ENCODE data around the gene MUC5B.
"Not testable (repeated sequence)": the region's sequence is repeated elsewhere in the genome, so short reads cannot be mapped to it uniquely, and the experiment has no call there.

Gene MUC5B

DNA sequence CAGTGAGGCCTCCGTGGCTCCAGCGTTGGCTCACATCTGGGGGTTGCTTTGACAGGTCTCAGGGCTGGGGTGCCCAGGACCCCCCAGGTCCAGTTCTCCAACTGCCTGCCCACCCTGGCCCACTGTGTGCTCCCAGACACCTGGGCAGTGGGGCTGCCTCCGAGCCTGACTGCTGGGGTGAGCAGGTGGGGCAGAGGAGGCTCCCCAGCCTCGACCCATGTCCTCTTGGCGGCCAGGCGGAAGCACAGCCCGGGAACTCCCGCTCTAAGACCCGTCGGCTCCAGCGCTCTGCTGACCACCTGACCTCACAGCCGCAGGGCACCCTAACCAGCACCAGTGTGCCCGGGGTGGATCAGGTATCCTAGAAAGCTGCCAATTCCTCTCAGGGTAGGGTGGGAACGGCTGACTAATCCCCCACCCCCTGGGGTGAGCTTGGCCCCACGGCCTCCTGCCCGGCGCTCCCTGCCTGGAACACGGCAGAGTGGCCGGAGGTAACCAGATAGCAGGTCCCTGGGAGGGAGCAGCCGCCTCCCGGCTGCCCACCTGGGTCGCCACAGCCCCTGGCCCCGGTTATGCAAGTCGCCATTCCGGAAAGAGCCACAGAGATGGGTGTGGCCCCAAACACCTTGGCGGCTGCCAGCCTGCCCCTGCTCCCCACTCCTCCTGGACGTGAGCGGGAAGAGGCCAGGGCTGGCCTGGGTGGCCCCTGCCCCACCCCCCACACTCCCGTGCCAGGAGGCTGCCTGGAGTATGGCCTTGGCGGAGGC, 19.2 kb upstream of the MUC5B start:
- DNase-seq = no peak

DNA sequence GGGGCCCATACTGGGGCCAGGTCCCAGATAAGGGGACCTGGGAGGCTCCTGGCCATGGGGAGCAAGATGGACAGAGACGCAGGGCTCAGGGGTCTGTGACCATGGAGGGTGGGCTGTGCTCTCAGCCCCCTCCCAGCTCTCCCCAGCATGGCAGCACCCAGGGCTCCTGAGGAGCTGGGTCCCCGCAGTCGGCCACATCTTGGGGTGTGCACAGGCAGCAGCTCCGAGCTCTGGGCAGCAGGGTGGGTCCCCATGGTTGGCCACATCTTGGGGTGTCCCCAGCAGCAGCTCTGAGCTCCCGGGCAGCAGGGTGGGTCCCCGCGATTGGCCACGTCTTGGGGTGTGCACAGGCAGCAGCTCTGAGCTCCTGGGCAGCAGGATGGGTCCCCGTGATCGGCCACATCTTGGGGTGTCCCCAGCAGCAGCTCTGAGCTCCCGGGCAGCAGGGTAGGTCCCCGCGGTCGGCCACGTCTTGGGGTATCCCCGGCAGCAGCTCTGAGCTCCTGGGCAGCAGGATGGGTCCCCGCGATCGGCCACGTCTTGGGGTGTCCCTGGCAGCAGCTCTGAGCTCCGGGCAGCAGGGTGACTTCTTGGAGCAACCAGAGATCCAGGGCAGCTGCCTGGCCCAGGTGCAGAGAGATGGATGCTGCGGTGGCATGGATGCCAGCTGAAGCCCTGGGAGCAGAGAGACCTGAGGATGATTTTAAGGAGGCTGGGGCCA, 18.3 kb upstream of the MUC5B start:
- no peak for DNase-seq

DNA sequence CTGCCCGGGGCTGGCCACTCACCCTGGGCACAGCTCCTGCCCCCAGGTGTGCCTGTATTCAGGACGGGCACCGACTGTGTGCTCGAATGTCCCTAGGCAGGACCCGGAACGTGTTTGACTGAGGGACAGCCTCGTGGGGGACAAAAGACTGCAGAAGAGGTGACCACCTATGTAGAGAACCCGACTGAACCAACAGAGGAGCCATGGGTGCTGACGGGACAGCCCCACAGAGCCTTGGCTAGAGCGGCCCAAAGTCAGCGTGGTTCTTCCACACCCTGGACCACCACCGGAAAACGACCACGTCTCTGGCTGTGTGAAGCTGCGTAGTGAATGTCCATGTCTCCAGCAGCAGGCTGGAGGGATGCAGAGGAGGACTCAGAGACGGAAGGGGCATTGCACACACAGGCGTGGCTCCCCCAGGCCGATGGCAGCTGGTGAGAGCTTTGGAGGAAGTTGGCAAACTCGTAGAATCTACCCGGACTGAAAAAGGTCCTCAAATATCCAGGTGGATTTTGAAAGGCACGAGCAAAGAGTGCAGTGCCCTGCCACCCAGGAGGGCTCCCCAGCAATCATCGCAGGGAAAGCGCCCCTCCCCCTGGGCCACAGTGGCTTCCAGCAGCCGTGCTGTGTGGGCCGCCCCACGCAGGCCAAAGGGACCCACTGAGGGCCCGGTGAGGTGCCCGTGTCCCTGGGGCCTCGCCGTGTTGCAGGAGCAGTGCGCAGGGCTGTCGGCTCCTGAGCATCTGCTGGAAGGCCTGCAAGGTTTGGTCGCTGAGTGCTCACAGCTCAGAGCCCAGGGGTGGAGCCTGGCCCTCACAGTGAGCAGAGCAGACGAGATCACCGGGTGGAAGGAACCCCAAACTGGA, 17.5 kb upstream of the MUC5B start:
- DNase-seq = no peak

DNA sequence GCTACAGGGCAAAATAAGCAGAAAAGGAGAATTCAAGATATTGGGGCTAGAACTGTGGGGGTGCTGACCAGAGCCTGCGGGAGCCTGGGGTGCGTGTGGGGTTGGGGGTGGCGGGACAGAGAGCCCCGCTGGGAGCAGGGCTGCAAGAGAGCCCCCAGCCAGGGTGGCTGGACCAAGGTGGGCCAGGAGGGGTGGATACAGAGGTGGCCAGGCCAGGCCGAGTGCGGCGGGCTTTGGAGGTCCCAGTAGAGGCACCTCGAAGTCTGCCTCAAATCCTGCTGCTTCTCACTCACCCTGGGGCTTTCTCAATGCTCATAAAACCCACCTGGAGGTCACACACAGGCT, 16.9 kb upstream of the MUC5B start:
- DNase-seq = no peak

DNA sequence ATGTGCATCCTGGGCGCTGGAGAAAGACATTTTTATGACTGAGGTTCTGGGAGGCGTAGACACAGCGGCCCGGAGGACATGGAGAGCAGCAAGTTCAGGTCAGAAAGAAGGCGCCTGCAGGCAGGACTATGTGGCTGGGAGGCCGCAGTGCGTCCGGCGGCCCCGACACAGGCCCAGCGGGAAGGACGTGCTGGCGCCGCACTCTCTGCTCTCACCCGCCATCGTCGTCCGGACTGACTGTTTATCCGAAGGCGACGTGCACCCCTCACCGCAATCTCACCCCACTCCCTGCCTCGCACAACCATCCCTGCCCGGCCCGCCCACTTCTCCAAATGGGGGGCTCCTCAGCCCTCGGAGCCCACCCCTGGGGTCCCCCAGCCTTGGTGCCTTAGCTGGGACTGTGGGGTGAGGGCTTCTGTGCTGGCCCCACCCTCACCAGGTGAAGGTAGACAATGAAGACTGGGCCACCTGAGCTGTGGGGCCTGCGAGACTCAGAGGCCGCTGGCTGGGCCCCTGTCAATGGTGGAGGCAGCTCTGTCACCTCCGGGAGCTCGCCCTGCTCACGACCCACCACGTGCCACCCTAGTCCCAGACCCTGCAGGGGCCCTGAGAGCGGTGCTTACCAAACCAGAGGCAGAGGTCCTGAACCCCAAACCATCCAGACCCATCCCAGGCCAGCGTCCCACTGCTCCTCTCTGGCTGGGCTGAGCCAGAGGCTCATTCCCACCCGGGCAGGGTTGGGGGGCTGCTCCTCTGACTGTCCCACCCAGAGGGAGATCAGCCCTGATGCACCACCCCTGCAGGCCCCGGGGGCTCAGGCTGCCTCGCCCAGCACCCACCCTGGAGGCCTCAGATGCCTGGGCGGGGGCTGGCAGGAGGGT, 16.2 kb upstream of the MUC5B start:
- DNase-seq = no peak

DNA sequence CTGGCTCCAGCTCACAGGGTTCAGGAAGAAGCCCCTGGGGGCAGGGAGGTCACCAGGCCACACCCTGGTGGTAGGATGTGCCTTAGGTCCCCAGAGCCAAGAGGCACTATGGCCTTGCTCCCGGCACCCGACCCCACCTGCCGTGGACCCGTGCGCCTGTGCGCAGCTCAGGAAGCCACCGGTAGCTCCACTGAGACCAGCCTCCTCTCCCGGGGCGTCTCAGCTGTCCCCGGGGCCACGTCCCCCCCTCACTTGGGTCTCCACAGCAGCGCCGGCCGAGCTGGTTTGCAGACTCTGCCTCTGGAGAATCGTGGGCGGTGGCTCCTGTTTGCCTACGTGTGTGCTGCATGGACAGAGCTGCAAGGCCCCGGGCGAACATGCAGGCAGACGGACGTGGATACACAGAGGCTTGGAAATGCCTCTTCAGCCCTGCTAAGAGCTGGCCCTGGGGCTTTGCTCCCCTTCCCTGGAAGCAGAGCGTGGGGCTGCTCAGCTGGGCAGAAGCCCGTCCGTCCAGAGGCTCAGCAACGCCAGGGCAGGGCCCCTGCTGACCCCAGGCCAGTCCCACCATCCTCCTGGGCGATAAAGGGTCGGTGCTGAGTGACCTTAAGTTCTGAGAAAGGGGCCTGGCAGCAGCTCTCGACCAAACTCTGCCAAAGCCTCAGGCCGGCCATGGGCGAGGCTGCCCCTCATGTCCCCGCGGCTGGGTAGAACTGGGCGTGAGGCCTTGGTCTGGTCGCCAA, 15.3 kb upstream of the MUC5B start:
- no peak for DNase-seq

DNA sequence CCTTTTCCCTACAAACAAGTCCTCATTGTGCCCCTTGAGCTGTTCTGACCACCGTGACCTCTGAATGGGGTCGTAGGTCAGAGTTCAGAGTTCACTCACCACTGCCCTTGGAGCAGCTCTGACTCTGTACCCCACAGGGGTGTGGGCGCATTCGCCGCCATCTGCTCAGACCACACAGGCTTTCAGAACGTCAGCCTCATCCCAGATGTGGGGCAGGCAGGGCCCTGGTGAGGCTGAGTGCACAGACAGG, 14.8 kb upstream of the MUC5B start:
- DNase-seq = no peak

DNA sequence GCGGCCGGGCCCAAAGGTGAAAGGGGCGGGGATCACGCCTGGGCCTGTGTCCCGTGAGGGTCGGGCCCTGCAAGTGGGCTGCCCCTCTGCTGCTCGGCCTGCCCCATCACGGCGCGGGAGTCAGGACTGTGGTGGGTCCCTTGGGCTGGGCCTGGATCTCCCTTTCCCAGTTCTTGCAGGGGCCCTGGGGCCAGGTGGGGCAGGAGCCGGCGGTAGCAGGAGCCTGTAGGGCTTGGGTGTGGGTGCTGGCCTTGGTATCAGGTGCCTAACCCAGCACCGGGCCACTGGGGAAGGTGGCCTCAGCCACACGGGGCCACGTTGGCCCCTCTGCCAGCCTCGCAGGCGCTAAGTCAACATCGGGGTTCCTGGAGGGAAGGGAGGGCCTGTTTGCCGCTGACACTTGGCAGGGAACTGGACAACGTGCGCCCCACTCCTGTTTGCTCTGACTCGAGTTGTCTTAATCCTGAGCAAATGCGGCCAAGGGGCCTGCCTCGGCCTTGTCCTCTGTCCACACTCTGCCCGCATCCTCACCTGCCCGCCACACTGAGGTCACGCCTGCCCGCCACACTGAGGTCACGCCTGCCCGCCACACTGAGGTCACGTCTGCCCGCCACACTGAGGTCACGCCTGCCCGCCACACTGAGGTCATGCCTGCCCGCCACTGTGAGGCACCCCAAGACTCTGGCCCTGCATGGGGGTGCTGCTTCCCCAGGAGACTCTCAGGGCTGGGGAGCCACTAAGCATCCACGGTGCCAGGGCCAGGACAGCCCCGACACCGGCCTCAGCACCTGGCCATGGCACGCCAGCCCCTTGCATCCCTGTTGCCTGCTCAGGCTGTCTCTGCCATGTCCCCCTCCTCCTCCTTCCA, 14.2 kb upstream of the MUC5B start:
- no peak for DNase-seq

DNA sequence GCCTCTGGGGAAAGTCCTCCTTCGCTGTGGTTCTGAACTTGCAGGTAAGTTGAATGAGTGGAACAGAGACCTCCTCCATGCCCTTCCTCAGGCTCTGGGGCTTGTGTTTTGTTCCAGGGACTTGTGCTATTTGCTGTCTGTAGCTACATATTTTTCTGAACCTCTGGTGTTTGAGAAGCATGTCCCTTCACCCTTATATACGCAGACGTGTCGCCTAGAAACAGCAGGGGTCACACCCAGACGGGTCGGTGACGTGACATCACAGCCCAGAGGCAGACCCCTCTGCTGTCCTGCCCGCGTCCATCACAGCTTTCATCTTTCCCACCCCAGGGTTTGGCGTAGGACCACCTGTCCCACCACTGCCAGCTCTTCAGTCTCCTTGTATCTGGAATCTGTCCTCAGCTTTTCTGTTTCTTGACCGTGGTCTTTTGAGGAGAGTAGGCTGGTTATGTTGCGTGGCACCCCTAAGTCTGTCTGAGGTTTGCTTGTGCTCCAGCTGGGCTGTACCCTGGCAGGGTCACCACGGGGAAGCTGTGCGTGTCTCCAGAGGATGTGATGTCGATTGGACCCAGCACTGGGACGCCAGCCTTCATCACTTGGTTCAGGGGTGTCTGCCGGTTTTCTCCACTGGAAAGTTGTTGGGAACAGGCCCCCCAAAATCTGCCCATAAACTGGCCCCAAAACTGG, 13.4 kb upstream of the MUC5B start:
- no peak for DNase-seq

DNA sequence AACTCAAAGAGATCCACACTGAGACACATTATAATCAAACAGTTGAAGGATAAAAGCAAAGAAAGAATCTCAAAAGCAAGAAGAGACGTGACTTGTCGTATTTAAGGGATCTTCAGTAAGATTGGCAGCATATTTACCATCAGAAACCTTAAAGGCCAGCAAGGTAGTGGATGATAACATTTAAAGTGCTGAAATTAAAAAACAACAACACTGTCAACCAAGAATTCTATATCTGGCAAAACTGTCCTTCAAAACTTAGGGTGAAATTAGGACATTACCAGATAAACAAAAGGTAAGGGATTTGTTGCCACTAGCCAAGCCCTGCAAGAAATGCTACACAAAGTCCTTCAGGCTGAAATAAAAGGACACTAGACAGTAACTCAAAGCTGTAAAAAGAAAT, 11.0 kb upstream of the MUC5B start:
- no peak for DNase-seq

DNA sequence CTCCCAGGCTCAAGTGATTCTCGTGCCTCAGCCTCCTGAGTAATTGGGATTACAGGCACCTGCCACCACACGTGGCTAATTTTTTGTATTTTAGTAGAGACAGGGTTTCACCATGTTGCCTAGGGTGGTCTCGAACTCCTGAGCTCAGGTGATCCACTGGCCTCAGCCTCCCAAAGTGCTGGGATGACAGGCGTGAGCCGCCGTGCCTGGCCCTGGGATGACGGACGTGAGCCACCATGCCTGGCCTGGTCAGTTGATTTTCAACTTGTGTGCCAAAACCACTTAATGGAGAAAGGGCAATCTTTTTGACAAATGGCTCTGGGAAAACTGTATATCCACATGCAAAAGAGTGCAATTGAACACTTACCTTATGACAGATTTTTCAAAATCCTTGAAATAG, 7.0 kb upstream of the MUC5B start:
- not testable (repeated sequence) for DNase-seq

DNA sequence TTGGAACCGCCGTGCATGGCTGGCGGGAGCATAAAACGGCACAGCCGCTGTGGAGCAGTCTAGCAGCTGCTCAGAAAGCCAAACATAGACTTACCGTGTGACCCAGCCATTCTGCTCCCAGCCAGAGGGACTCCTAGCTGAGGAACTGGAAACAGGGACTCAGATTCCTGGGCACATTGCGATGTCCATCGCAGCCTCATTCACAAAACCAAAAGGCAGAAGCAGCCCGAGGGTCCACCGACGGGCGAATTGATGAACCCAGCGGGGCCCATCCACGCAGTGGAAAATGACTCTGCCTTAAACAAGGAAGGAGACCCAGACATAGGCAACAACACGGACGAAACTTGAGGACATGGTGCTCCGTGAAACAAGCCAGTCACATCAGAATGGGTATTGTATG, 5.7 kb upstream of the MUC5B start:
- DNase-seq = no peak

DNA sequence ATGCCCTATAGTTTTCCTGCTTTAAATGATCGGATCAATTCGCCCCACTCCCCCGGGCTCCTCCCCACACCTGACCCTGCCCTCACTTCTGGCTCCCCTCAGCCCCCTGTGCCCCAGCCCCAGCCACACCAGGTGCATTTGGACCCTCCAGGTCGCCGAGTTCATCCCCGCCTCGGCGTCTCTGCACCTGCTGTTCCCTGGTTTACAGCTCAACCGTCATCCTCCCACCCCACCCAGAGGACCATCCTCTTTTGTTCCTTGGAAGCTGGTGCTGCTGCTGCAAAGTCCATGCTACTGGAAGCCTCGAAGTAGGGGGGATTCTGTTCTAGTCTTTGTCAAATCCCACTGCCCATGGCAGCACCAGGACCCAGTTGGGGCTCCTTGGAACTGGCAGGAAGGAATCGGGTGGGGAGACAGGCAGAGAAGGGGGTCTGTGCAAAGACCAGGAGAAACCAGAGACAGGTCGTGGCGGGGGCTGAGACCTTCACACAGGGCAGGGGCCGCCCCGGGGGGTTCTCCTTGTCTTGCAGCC, 4.5 kb upstream of the MUC5B start:
- no peak for DNase-seq

DNA sequence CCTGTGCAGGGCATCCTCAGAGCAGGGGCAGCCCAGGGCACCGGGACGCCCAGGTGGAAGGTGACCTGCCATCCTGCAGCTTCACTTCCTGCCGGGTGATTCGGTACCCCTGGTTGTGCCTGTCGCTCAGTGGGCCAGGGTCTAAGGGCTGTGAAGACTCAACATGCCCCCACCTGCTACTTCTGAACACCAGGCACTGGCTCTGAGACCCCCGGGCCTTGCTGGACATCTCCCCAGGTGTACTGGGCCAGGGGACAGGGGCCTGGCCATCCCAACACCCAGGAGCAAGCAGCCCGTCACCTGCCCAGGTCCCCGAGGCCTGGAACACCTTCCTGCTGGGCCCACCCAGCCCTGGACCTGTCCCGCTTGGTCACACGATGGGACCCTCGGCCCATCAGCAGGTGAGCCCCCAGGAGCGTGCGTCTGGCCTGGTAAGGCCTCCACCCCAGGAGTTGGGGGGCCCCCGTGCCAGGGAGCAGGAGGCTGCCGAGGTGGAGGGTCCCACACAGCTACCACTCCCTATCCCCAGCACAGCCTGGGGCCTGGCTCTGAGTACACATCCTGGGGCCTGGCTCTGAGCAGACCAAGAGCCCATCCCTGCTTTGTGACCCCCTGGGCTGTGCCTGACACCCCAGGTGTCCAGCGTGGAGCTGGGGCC, 3.9 kb upstream of the MUC5B start:
- DNase-seq = no peak

DNA sequence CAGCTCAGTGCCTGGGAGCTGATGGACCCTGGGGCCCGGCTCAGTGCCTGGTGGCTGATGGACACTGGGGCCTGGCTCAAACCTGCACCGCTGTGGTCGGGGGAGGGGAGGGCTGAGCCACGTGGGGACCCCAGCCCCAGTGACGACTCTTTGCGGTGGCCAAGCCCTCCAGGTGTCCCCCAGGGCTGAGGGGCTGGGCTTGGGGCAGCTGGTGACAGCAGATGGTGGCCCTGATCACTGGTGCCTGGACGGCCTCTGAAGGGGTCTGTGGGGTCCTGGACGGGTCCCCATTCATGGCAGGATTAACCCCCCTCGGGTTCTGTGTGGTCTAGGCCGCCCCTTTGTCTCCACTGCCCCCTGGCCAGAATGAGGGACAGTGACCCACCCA, 3.4 kb upstream of the MUC5B start:
- no peak for DNase-seq

DNA sequence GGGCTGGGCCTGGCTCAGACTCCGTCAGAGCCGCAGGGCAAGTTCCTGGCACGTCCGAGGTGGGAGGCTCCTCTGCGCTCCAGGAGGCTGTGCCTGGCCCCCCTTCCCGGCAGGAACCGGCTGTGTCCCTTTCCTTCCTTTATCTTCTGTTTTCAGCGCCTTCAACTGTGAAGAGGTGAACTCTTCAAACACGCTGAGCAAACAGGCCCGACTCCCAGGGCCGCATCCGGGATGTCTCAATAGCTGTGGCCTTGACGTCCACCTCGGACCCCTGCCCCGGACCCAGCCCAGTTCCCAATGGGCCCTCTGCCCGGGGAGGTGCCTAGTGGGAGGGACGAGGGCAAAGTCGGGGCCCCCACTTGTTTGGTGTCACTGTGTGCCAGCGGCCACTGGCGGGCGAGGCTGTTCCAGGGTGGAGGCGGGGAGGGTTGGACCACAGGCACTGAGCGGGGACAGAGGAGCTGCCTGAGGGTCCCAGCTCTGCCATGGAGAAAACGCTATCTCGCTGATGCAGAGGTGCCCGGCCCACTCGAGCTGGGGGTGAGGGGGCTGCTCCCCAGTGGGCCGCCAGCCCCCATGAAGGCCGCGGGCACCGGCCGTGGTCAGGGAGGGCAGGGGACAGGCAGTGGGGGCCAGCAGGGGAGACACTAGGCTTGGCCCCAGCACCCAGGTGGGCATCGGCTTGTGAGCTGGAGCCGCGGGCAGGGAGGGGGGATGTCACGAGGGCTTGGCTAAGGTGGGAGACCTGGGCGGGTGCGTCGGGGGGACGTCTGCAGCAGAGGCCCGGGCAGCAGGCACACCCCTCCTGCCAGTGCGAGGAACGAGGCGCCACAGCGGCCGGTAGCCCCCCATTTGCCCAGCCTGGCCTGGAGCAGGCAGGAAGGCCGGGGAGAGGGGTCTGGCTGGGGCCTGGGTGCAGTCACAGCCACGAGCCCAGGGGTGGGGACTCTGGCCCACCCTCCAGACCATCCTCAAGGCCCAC, 2.7 kb upstream of the MUC5B start:
- no peak for DNase-seq

DNA sequence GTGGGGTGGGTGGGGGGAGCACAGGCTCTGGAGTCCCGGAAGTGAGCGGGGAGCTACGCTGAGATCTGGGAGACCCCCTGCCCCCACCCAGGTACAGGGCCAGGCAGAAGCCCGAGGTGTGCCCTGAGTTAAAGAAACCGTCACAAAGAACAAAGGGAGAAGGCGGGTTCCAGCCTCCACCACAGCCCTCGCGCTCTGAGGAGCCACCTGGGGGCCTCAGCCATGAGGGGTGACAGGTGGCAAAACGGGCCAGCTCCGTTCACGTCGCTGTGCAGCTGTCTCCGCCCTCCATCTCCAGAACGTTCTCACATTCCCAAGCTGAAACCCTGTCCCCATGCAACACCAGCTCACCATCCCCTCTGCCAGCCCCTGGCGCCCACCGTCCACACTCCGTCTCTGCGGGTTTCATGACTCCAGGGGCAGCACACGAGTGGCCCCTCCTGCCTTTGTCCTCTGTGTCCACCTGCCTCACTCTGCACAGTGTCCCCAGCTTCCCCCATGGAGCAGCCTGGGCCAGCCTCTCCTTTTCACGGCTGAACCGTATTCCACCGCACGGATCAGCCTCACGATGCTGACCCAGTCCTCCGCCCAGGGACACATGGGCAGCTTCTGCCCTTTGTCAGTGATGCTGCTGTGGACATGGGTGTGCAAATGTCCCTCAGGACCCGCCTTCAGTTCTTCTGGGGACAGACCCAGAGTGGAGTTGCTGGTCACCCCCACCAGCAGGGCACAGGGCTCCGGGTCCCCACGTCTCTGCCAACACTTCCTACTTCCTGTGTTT, 1.7 kb upstream of the MUC5B start:
- DNase-seq = no peak

DNA sequence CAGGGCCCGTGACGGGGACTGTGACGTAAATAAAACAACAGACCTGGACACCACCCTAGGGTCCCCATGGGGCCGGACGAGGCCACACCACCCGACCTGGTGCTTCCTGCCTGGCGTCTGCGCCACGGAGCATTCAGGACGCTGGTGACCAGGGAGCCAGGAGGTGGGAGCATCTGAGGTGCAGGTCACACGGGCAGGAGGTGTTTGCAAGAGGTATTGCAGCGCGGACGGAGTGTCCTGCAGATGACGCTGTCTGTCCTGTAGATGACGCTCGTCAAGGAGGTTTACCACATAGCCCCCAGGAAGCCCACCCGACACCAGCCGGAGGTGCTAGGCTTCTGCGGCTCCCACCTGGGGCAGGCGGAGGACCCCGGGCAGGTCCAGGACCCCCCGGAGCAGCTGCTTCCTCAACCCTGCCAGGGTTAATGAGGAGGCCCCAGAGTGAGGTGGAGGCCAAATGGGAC, 986 bp upstream of the MUC5B start:
- no peak for DNase-seq

Data from fibroblast of upper back skin (primary cell).